PFSK-1 (cell line): ENCODE measurements around the gene CLPTM1L.

ENCODE experiments used
- FOXP2 ChIP-seq: optimal IDR thresholded peaks from 2 replicates; pipeline ENCODE3; 2011; ENCODE audit warnings: borderline replicate concordance, control low read depth, inconsistent platforms; ENCODE audit not compliant: insufficient read depth; ENCODE audit errors: extremely low read length, extremely low read depth
- POLR2AphosphoS5 ChIP-seq: IDR thresholded peaks from 2 replicates; pipeline ENCODE4 v1.6.1; 2012; ENCODE audit warnings: low read depth, mild to moderate bottlenecking, control low read depth, low read length, moderate library complexity
- SIN3A ChIP-seq: IDR thresholded peaks from 2 replicates; pipeline ENCODE4 v1.6.1; 2012; ENCODE audit warnings: mild to moderate bottlenecking, low read length, moderate library complexity, borderline replicate concordance; ENCODE audit not compliant: insufficient read depth
- TAF1 ChIP-seq: IDR thresholded peaks from 2 replicates; pipeline ENCODE4 v1.6.1; 2012; ENCODE audit warnings: low read length, control low read depth, borderline replicate concordance; ENCODE audit not compliant: insufficient read depth

DNA sequence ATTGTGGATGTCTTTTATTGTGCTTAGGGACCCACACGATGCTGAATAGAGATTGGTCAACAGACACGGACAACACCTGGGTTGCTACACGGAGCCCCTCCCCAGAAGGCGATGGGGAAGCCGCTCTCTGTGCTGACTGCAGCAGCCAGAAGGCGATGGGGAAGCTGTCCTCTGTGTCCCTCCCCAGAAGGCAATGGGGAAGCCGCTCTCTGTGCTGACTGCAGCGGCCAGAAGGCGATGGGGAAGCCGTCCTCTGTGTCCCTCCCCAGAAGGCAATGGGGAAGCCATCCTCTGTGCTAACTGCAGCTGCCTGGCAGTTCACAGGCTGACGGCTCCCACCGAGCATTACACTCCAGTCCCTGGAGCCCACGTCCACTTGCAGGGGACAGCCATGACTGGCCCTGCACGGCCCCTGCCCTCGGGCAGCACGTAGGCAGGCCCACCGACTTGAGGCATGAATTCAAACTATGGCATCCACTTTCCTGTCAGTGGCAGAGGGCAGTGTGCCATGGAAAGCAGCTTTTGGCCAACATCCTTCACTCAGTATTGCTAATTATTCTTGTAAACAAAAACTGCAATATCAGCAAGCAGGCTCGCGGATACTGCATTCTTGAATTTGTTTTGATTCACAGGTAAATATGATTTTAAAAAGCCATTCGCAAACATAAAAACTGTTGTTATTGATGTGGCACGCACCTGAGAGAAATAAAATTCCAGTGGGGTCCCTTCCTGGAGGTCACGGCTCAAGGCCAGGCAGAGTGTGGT is 48.1 kb upstream of the CLPTM1L start:
- TF ChIP-seq POLR2AphosphoS5 (no peak), SIN3A (no peak), TAF1 (no peak), FOXP2 (no peak)
